ENCODE data around the gene TIPARP.

TIPARP gene

DNA sequence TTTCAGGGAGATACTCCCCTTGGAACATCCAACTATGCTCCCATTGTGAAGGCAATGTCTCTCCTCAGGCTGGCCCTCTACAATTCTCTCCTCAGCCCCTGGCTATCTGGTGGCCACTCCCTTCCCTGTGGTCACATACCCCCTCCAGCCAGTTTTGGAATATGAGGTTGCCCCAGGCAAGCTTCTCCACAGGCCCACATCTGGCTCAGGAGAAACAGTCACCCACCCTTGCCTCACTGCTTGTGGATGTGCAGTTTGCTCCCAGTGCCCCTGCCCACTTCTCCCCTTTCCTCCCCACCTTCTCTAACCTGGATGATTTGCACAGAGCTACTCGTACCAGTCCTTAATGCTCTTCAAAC, 15.7 kb upstream of the TIPARP start:
- DNase-seq (ENCODE audit: low read depth), result no peak
- H3K4me3 ChIP-seq (ENCODE audit: low read length), result no peak overlapping the region
- TF ChIP-seq, protein P1, sequence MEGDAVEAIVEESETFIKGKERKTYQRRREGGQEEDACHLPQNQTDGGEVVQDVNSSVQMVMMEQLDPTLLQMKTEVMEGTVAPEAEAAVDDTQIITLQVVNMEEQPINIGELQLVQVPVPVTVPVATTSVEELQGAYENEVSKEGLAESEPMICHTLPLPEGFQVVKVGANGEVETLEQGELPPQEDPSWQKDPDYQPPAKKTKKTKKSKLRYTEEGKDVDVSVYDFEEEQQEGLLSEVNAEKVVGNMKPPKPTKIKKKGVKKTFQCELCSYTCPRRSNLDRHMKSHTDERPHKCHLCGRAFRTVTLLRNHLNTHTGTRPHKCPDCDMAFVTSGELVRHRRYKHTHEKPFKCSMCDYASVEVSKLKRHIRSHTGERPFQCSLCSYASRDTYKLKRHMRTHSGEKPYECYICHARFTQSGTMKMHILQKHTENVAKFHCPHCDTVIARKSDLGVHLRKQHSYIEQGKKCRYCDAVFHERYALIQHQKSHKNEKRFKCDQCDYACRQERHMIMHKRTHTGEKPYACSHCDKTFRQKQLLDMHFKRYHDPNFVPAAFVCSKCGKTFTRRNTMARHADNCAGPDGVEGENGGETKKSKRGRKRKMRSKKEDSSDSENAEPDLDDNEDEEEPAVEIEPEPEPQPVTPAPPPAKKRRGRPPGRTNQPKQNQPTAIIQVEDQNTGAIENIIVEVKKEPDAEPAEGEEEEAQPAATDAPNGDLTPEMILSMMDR (IDR thresholded peaks at IDR 0.05; ENCODE audit: insufficient read depth, low read depth, low read length, missing control alignments), result no peak

DNA sequence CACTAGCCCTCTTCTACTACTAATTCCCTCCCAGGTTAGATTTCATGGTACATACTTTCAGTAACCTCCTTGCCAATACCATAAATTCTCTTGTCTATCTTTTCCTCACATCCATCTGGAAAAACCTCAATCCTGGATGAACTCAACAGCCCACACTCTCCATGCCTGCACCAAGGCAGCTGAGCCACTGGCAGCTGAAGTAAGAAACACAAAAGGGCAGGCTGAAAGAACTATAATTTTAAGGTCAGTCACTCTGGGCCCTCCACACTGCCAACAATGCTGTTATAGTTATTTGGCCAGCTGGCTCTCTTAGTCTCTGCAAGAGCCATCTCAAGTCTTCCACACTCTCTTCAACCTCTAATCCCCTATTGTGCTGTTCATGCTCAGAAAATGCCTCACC, 15.1 kb upstream of the TIPARP start:
- TF ChIP-seq, protein P1 (IDR thresholded peaks at IDR 0.05; ENCODE audit: insufficient read depth, low read depth, low read length, missing control alignments), result no peak
- no peak for DNase-seq (ENCODE audit: low read depth)
- H3K4me3 ChIP-seq (ENCODE audit: low read length), result no peak overlapping the region

DNA sequence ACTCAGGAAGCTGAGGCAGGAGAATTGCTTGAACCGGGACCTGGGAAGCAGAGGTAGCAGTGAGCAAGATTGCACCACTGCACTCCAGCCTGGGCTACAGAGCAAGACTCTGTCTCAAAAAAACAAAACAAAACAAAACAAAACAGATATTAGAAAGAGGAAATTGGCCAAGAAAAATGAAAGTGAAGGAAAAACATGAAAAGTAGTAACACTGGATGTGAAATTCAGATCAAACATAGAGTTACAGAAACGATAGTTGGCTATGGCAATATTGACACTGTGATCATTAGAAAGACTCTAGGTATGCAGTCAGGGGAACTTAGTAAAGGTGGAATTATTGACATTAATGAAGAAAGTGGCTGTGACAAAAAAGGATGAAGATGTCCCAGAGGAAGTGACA, 13.2 kb upstream of the TIPARP start:
- TF ChIP-seq, protein P1 (IDR thresholded peaks at IDR 0.05; ENCODE audit: insufficient read depth, low read depth, low read length, missing control alignments), result no peak
- no peak overlapping the region for H3K4me3 ChIP-seq (ENCODE audit: low read length)
- DNase-seq (ENCODE audit: low read depth), result no peak

DNA sequence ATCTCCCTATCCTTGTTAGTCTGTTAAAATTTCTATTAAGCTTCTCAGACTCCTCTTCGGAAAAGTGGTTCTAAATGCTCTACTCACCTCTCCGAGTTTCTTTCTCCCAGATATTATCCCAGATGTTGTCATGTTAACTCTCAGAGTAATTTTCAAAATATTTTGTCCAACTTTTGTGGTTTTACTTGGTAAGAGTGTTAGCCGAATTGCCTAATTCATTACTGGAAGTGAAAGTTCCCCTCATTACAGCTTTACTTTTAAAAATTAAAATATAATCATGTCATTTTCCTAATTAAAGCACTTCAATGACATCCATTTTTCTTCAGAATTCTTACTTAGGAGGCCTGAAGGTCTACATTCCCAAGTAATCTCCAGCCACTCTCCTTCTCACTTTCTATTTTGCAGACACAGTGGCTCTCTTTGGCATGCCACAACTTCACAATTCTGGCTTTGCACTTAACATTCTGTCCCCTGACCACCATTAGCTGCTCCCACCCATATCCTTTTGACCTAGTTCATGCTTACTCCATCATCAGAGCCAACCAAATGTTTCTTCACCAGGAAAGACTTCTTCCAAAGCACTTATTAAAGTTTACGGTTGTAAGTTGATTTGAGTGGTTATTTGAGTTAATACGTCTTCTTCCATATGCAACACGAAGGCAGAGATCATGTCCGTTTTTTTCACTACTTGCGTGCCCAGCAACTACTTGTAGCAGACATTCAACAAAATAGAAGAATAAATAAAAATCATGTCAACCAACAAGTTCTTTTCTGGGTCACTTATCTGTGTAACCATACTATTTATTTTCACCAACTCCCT, 10.2 kb upstream of the TIPARP start:
- H3K4me3 ChIP-seq (ENCODE audit: low read length), result no peak overlapping the region
- TF ChIP-seq, protein P1 (IDR thresholded peaks at IDR 0.05; ENCODE audit: insufficient read depth, low read depth, low read length, missing control alignments), result no peak
- DNase-seq (ENCODE audit: low read depth), result no peak

DNA sequence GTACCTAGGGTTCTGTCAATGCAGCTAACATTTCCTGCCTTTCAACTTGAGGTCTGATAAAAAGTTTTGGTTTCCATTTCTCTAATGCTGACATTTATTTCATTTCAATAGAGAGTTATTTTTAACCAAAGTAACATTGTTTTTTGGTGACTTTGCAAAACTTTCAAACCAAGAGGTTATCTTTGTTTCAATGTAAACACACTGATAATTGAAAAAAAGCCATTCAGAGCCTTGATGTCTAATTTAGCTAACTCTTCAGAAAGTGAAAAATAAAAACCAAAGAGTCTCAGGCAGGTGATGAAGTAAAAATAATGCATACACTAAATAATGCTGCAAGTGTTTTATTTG, 9.6 kb upstream of the TIPARP start:
- no peak overlapping the region for H3K4me3 ChIP-seq (ENCODE audit: low read length)
- TF ChIP-seq, protein P1 (IDR thresholded peaks at IDR 0.05; ENCODE audit: insufficient read depth, low read depth, low read length, missing control alignments), result no peak
- no peak for DNase-seq (ENCODE audit: low read depth)

DNA sequence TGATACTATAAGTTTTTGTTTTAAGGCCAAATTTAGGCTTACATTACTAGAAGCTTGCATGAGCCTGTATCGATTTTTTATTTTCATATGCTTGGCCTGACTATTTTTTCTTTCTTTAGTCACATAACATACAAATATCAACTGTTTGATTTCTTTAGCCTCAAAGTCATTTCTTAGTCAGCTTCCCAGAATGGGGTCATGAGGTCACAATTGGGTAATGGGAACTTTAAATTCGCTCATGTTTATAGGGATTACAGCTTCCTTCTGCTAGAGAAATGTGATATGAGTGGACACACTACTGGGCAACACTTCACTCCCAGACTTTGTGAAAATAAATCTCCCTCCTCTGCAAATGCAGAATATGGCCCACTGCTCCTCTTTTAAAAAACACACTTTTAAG, 9.1 kb upstream of the TIPARP start:
- TF ChIP-seq, protein P1 (IDR thresholded peaks at IDR 0.05; ENCODE audit: insufficient read depth, low read depth, low read length, missing control alignments), result no peak
- DNase-seq (ENCODE audit: low read depth), result peak; percentile 23
- no peak overlapping the region for H3K4me3 ChIP-seq (ENCODE audit: low read length)

DNA sequence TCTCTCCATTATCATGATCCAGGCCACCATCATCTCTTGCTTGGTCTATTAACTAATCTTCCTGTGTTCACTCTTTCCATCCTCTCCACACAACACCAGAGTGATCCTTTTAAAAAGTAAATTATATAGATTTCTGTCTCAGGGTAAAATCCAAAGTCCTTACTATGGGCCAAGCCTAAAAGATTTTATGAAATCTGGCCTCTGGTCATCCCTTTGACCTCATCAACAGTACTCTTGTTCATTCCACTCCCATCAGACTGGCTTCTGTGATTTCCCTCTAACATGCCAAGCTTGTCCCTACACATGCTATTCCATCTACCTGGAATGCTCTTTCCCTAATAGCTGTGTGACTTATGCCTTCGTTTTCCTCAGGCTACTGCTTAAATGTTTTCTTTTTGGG, 8.3 kb upstream of the TIPARP start:
- H3K4me3 ChIP-seq (ENCODE audit: low read length), result no peak overlapping the region
- TF ChIP-seq, protein P1 (IDR thresholded peaks at IDR 0.05; ENCODE audit: insufficient read depth, low read depth, low read length, missing control alignments), result no peak
- no peak for DNase-seq (ENCODE audit: low read depth)
